GM19452 (cell line): ENCODE measurements around the gene THEM4.
"Not testable (repeated sequence)": the region's sequence is repeated elsewhere in the genome, so short reads cannot be mapped to it uniquely, and the experiment has no call there.

Source experiments
- ATAC-seq: cut with Tn5 transposase; IDR thresholded peaks from one replicate; pipeline ENCODE4 v1.9.1; 2021; ENCODE audit not compliant: unreplicated experiment

Gene THEM4

GRCh38 chr1:151860504-151861187, 48.7 kb downstream of the THEM4 start:
- no peak for ATAC-seq

GRCh38 chr1:151859891-151860293, 49.4 kb downstream of the THEM4 start:
- ATAC-seq = no peak

GRCh38 chr1:151858886-151859665, 50.2 kb downstream of the THEM4 start:
- ATAC-seq = no peak

- no peak for ATAC-seq
Observed at GRCh38 chr1:151858030-151858746, 51.1 kb downstream of the THEM4 start.

GRCh38 chr1:151855933-151856332, 53.4 kb downstream of the THEM4 start:
- no peak for ATAC-seq

GRCh38 chr1:151855516-151855915, 53.8 kb downstream of the THEM4 start:
- not testable (repeated sequence) for ATAC-seq

- ATAC-seq = no peak
Observed at GRCh38 chr1:151854658-151855057, 54.7 kb downstream of the THEM4 start.

- no peak for ATAC-seq
Observed at GRCh38 chr1:151853411-151853943, 55.8 kb downstream of the THEM4 start, which contains the start of gene THEM5. THEM5 (minus strand) TSS chr1:151853712; CDS start chr1:151853565, 147 bp downstream.

GRCh38 chr1:151852733-151853132, 56.6 kb downstream of the THEM4 start:
- no peak for ATAC-seq

- ATAC-seq = no peak
Observed at GRCh38 chr1:151851886-151852285, 57.4 kb downstream of the THEM4 start.

- no peak for ATAC-seq
Observed at GRCh38 chr1:151849871-151850270, 59.4 kb downstream of the THEM4 start.

GRCh38 chr1:151849126-151849525, 60.2 kb downstream of the THEM4 start:
- ATAC-seq = no peak

- ATAC-seq = no peak
Observed at GRCh38 chr1:151847867-151848596, 61.3 kb downstream of the THEM4 start.

GRCh38 chr1:151846686-151847237, 62.5 kb downstream of the THEM4 start:
- no peak for ATAC-seq

GRCh38 chr1:151846062-151846568, 63.2 kb downstream of the THEM4 start:
- ATAC-seq = no peak

GRCh38 chr1:151843398-151843797, 65.9 kb downstream of the THEM4 start:
- no peak for ATAC-seq

GRCh38 chr1:151841141-151841540, 68.2 kb downstream of the THEM4 start:
- no peak for ATAC-seq

- no peak for ATAC-seq
Observed at GRCh38 chr1:151840421-151840820, 68.9 kb downstream of the THEM4 start.

GRCh38 chr1:151839457-151840403, 69.6 kb downstream of the THEM4 start, which contains the start of gene C2CD4D:
C2CD4D (minus strand) TSS chr1:151839820; CDS start chr1:151838989, 831 bp downstream.
- no peak for ATAC-seq
